HK-2 (cell line): ENCODE results near the gene EXOSC7.
"Not testable (repeated sequence)": the region's sequence is repeated elsewhere in the genome, so short reads cannot be mapped to it uniquely, and the experiment has no call there.

ENCODE experiments used
- DNase-seq: peaks from one replicate; pipeline ENCODE4 v3.0.0-alpha.2; 2018; ENCODE audit not compliant: unreplicated experiment

Gene EXOSC7

DNA sequence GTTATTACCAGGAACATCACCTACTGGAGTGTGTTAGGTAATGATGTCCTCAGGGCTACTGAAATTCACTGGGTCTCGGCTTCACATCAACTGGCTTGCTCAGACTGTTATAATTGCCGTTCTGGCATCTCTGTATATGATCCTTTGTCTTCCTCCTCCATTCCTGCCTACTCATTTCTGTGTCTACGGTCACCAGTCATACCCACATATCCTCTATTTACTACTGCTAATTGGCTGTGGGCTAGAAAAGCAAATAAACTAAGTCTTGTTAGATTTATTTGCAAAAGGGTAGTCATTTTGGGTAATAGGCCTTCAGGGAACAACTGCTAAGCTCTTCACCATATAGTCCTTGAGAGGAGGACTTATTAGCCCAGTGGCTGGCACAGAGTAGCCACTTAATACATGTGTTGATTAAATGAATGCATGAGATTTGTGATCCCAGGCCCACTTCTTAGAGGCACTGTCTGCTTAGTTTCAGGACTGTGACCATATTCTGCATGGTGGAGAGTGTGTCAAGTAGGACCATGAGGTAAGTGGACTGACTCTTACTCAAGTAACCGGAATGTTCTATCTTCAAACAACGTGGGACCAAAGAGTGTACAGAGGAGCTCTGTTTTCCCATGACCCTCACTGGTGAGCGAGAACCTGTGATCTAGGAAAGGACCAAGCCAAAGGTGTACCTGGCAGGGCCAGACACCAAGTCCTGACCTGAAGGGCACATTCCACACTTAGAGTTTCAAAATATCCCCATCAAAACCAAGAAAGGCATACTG lies 13.2 kb upstream of the EXOSC7 start:
- no peak for DNase-seq

DNA sequence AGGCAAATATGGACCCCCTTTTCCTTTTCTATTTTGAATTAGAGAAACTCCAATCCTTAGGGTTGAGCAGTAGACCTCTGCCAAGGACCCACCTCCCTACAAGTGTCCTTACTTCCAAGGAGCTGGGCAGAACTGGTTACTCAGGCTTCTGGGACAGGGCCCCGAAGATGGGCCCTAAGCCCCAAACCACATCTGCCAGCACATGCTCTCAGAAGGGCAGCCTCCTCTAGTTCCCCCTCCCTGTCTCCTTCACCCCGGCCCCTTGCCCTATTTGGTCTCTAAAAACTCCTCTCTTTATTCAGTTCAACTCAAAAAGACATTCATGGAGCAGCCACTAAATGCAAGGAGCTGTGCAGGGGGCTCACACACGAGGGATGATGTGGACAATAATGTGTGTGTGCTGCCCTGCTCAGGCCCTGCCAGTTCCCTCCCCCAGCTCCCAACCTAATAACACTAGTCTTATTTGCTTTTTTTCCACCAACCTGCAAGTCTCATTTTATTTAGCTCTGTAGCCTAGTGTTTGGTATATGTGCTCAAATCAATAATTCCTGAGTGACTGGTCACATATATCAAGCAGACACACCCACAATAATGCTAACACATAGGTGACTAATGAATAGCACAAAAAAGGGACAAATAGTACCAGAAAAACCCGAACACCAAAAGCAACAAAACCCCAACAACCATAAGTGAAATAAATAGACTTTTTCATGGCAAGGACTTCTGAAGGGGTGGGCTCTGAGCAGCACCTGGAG lies 12.3 kb upstream of the EXOSC7 start:
- no peak for DNase-seq

DNA sequence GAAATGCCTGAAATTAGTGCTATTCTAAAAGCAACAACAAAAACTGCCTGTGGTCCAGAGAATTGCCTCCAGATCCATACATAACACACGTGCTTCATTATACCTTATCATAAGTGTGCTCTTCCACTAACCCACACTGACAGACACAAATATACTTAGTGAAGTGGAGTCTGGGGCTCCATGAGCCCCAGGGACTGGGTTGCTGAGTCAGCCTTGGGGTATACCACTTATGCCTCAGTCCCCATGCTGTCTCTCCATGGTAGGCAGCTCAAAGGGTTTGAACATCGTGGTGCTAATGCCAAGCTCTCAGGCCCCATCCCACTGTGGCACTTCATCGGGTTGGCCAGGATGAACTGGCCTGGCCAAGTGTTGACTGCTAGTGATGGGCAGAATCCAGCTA lies 10.9 kb upstream of the EXOSC7 start:
- DNase-seq, result no peak

DNA sequence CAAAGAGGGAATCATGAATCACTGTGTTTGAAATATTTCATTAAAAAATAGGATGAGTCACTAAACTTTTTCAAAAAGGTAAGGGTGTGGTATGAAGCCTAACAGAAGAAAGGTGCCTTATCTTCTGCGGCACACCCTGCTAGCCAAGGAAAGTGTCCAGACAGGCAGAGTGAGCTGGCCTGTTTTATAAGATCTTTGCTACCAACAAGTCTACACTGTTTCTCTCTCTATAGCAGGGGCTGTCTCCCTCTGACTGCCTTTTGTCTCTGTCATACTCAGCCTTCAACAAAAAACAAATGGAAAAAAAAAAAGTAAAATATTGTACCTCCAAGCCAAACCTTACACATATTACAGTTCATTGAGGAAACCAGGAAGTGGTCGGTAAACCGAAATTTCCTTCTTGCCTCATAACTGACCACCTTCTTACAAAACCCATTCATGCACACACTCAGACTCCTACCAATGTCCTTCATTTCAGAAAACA lies 9.2 kb upstream of the EXOSC7 start:
- DNase-seq, result no peak

DNA sequence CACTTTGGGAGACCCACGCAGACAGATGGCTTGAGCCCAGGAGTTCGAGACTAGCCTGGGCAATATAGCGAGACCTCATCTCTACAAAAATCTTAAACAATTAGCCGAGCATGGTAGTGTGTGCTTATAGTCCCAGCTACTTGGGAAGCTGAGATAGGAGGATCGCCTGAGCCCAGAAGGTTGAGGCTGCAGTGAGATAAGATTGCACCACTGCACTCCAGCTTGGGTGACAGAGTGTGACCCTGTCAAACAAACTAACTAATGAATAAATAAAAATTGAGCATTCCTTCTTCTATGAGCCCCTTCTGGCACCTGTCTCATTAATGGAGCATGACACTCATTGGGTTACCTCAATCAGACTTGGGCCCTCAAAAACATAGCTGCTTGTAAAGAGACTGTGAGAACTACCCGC lies 7.6 kb upstream of the EXOSC7 start:
- no peak for DNase-seq

DNA sequence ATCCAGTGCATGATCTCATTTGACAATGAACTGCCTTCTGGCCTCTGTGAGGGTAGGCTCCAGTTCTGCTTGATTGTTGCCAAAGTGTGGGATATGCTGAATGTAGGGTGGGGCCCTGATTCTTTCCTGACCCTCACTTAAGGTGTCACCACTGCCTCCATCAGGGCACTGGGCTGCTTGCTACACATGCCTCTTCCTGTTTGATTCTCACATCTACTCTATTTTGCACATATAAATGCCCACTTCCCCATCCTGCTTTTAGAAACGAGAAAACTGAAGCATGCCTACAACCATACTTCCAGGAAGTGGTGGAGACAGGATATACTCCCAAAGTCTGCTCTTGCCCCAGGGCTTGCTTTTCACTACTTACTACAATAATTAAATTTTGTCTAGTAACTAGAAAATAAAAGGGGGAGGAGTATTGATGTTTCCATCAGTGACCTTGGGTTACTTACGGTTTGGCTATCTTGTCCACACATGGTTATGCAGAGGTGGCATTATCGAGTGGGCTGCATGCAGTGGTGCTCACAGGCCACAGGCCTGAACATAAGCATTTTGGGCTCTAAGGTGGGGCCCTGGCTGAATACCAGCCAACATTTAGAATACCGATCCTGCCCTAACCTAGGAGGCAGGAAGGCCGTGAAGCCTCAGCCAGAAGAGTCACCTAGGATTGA lies 6.8 kb upstream of the EXOSC7 start:
- DNase-seq, result no peak

DNA sequence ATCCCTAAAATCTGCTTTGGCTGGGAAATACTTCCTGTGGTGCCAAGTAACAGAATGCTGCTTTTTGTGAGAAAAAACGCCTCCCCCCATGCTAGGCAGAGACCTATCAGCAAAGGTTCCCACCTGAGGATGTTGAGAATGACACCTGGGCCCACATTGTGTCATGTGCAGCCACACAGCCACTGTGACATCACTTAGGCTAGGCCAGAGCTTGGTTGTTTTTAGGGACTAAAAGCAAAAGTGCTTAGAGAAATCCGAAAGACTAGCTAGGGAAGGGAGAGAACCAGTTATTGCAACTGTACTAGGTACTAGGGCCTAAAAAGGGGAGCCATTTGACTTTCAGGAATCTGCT lies 6.2 kb upstream of the EXOSC7 start:
- no peak for DNase-seq

DNA sequence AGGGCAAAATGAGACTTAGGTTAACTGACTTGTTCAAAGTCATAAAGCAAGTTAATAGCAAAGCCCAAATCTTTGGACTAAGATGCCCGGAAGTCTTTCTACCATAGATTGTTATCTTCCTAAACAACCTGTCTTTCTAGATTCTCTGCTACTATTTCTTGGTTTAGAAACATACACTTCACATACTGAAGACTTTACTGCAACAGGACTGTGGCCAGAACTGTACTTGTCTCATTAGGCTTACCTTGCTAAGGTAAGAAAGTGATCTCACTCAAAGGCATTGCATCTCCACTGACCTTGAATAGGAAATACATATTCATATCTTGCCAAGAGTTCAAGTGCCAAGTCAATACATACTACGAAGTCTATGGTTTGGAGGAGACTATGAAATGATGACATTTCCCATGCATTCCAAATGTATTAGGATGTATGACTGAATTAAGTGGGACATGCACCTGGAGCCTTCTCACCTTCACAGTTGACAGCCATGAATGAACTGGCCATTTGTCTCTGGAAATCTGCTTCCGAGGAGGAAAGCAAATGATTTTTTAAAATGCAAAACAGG lies 5.0 kb upstream of the EXOSC7 start:
- DNase-seq, result no peak

DNA sequence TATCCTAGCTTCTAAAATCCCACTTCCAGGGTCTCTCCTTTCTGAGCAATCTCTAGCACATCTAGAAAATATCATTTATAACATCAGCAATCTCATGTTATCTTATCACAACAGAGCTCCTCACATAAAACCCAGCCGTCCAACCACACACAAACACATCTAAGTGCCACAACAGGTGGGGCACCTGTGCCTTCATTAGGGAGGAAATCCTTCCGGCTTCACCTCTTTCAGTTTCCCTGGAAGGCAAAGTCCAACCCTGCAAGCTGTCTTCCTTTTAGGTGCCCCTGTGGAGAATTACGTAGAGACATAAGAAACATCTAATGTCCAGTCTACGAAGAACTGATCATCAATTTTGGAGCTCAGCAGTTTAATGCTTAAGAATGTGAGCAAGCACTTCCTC lies 1.6 kb upstream of the EXOSC7 start:
- no peak for DNase-seq

DNA sequence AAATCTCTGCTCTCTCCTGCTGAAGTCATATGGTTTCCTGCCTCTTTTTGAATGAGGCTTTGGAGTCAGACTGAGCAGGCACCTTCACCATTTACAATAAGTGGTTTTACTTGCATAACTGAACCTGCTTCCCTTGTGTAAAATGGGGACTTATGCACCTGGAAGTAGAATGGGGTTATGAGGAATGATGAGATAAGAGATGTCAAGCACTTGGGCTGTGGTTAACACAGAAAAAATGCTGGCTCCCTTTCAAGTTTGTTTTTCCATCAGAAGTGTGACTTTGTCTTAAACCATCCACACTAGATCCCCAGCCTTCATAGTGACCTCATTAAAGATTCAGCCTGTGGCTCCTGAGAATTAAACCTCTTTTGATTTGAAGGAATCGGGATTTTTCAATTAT lies 5.2 kb downstream of the EXOSC7 start:
- DNase-seq, result no peak

DNA sequence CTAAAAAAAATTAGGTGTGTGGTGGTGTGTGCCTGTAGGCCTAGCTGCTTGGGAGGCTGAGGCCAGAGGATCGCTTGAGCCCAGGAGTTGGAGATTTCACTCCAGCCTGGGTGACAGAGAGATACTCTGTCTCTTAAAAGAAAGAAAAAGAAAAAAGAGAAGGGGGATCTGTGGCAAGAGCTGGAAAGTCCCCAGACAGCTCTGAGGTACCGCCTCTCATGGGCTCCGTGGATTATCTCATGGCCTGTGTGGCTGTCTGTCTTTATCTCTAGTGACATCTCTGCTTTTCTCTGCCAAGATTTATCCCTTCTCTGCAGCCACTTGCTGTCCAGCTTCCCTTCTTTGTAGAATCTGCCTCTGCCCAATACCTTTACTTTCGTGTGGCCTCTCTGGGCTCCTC lies 5.7 kb downstream of the EXOSC7 start:
- DNase-seq, result no peak

DNA sequence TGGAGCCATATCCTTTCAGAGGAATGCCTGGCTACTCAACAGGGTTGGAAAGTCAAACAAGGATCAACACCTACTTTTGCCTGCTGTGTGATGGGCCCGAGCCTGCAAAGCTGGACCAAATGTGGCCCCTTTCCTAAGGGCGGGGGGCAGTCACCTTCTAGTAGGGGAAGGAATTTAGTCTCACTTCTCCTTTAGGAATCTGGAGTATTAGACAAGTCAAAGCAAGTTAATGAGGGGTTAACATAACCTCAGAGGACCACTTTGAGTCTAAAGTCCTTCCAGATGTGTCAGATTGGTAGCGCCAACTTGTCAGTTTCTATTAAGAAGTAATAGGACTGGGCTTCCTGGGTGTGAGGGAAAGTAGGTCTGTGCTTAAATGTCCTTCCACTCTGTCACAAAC lies 6.8 kb downstream of the EXOSC7 start:
- DNase-seq, result no peak

DNA sequence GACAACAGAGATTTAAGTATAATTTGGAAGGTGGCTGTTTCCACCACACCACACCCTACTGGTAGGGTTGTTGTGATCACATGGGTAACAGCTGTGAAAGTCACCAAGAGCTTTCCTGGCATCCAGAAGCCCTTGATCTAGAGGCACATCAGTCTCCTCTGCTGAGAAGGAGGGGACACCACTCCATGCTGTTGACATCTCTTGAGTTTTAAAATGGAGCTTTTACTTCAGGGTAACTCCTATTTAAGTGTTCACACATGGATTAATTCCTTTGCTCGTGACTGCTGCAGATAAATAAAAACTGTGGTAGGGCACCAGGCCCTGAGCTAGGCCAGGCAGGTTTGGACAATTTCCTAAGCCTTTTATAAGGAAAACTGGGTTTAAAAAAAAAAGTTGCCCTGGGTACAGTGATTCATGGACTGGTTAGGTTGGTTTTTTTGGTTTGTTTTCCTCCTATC lies 7.5 kb downstream of the EXOSC7 start:
- DNase-seq, result no peak

DNA sequence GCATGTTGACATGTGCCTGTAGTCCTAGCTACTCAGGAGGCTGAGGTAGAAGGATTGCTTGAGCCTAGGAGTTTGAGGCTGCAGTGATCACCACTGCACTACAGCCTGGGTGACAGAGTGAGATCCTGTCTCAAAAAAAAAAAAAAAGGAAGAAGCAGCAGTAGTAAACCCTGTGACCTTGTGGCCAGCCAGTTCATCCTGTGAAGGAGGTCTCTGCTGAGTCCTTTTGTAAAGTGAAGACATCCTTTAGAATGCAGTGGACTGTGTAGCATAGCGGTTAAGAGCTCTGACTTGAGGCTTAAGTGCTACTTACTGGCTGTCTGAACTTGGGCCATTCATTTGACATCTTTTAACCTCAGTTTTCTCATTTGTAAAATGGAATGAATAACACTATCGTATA lies 8.3 kb downstream of the EXOSC7 start:
- peak; percentile 21 for DNase-seq

DNA sequence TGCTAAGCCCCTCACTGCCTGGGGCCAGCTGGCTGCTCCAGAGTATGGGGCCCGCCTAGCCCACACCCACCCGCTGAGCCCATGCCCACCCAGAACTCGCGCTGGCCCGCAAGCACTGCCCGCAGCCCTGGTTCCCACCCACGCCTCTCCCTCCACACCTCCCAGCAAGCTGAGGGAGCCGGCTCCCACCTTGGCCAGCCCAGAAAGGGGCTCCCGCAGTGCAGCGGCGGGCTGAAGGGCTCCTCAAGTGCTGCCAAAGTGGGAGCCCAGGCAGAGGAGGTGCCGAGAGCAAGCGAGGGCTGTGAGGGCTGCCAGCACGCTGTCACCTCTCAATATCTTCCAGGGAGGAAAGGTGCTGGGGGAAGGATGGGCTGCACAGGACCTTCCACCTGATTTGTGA lies 10.3 kb downstream of the EXOSC7 start:
- not testable (repeated sequence) for DNase-seq

DNA sequence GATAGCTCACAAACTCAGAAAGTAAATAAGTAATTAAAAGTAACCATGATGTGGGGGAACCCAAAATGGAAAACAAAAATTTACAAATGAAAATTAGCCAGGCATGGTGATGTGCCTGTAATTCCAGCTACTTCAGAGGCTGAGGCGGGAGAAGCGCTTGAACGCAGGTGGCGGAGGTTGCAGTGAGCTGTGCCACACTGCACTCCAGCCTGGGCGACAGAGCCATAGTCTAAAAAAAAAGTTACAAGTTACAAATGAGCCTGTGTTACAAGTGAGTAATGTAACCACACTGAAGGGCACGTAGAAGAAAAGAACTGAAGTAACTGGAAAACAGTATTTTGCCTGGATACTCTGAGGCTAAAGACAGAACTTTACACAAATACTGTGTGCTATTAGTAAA lies 11.3 kb downstream of the EXOSC7 start:
- no peak for DNase-seq

DNA sequence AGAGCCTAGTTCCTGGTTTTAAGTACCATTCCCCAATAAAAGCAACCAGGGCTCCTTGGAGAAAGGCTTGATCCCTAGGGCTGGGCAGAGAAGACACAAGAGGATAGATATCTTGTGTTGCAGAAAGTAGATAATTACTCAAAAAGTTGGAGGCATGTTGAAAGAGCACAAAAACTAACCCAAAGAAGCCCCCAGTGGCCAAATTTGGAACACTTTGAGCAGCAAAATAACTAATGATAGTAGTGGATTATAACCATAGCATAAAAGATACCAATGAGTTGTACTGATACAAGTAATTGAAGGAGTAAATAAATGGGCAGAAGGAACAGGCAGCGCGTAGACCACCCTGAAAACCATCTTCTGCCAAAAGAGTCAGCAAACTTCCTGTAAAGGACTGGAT lies 12.0 kb downstream of the EXOSC7 start:
- DNase-seq, result no peak

DNA sequence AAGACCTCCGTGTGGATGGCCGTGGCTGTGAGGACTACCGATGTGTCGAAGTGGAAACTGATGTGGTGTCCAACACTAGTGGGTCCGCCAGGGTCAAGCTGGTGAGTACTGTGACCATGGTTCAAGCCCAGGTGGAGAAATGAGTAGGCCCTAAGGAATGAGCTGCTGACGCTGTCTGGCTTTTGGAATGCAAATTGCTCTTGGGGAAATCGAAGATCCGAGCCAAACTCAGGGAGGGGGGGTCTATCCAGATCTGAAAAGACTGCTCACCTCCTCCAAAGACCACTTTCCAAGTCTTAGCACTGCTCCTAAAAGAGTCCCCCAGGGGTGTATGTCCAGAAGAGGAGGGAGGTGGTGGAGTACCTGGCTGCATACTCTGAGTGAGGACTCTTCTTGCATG lies 13.1 kb downstream of the EXOSC7 start:
- DNase-seq, result no peak

DNA sequence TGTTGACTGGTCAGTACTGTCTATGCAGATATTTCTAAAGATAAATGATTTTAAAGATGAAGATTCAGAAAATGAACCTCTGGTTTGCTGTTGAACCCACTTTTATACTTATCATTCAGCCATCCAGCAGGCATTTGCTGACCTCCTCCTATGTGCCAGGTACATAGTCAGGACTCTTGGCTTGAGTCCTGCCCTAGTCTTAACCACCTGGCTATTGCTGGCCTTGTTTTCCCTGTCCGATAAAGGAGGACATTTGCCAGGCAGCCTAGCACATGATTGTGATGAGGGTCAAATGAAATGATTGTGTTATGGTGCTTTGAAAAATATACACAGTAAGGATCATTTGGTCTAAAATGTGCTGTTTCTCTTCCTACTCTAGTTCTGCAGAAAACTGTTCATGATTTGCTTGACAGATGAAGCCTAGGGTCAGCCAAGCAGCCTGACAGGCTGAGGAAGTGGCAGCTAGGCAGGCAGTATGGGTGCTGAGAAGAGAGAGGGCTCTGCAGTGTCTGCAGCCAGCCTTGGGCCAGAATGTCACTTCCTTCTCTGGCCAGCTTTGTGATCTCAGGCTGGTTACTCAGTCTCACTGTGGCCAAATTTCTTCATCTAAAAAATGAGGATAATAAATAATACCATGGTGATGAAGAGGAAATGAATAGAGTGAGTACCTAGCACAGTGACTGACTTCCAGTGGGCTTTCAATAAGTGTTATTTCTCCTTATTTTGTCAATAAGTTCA lies 13.8 kb downstream of the EXOSC7 start:
- no peak for DNase-seq

DNA sequence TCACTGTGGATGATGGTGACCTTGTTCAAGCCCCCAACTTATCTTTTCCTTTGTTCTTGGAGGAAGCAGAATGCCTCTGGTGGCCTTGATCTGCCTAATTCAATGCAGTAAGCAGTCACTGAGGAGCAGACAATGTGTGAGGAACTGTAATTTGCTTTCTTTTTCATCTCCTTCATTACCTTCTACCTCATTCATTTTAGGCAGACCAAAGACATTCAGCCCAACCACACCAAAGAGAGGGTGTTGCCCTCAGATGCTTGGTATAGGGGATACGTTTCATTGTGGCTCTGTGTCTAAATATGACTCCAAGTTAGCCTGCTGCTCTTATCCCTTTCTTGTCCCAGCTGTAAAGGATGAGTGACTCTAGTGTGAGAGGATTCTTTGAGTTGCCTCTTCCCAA lies 15.3 kb downstream of the EXOSC7 start:
- no peak for DNase-seq

DNA sequence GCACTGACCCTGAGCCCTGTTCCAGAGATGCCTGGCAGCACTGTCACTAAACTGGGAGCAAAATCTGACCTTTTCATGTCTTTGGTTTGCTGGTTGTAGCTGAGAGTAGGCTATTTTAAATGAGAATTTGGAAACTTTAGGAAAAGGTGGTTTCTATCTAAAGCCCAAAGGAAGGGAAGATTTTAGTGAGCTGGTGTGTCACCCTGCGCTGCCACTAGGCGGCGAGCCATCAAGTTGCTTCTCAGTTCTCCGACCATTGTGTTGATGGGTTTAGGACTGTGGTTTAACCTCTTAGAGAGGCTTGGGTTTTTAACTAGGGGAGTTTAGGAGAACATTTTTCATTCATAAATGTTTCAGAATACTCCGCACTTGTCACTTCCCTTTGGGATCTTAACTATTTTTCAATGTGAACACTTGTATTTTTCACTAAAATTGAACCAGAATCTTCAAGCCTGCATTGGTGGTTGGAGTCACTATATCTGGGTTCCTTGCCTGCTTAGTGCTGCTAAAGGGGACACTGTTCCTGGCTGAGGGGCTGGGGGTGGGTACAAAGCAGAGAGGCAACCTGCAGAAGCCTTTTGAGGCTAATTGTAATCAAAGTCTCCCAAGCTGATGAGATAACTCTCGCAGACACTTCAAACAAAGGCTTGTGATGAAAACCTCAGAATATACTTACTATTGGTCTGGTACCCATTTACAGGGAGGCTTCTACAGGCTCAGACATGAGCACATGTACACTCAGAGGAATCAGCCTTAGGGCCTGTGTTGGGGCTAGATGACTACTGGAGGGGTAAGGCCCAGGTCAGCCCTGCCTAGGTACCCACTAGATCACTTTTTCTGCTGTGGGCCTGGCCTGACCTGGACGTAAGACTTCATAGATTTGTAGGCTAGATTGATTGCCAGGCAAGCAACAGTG lies 16.8 kb downstream of the EXOSC7 start:
- no peak for DNase-seq
